Mucosa of descending colon (tissue), 3 donors: ENCODE measurements around the gene VPS41. TPM values are rescaled to one million over a fixed set of nuclear protein-coding genes. Genes with fewer than 3 reads are reported as not detected.

Source experiments
- ATAC-seq: fragments of 200-7000 bp; cut with Tn5 transposase; one replicate; pipeline ENCODE4 v1.9.1; 2020; ENCODE audit warnings: mild to moderate bottlenecking, moderate library complexity
- DNase-seq, 3 donors: peaks; one replicate each; pipeline ENCODE4 v3.0.0-alpha.2; 2020
- H3K36me3 ChIP-seq: fragments of 200-600 bp; one replicate; pipeline ENCODE4 v1.8.0; 2021; ENCODE audit warnings: low read depth, mild to moderate bottlenecking
- H3K4me1 ChIP-seq: fragments of 200-600 bp; one replicate; pipeline ENCODE4 v1.8.0; 2021; ENCODE audit warnings: low read depth, mild to moderate bottlenecking
- H3K4me3 ChIP-seq: fragments of 200-600 bp; one replicate; pipeline ENCODE4 v1.8.0; 2021; ENCODE audit warnings: mild to moderate bottlenecking
- H3K9me3 ChIP-seq: fragments of 200-600 bp; one replicate; pipeline ENCODE4 v1.8.0; 2021; ENCODE audit warnings: mild to moderate bottlenecking
- intact Hi-C, 2 donors: fragments of 100-400 bp; cut with DNase I in 1 of 2; cut with micrococcal nuclease in 1 of 2; formaldehyde crosslinking; loops; one replicate each; pipeline versions ENCODE4 v1.11.0 to v1.11.1; 2022; cut with DNase I, micrococcal nuclease
- total RNA-seq, 3 donors: library from RNA; stranded (reverse); fragmentation: NEBNext Ultra II Directional in 2 of 3; extraction: Animal tissue kit (Norgen Biotek cat#: 25700) in 2 of 3; gene quantifications; one replicate each; pipeline versions ENCODE4 v1.2.1 to v1.2.4, GENCODE V29; 2021 to 2023
- TF ChIP-seq, protein P1 (sequence below): fragments of 200-600 bp; IDR thresholded peaks from one replicate; pipeline ENCODE4 v1.8.0; 2022; ENCODE audit warnings: antibody characterized with exemption, mild to moderate bottlenecking
- donor health status: DM: no; HTN: no; CAD: no; lungs with moderate emphysema.
- donor health status: DM: no; HTN: no; CAD: no.
- donor health status: DM: no; HTN: yes; CAD: no.

The VPS41 gene
- total RNA-seq, 3 donors from 2014 or later: 57.7 to 63.5 (median 63.0) TPM

DNA sequence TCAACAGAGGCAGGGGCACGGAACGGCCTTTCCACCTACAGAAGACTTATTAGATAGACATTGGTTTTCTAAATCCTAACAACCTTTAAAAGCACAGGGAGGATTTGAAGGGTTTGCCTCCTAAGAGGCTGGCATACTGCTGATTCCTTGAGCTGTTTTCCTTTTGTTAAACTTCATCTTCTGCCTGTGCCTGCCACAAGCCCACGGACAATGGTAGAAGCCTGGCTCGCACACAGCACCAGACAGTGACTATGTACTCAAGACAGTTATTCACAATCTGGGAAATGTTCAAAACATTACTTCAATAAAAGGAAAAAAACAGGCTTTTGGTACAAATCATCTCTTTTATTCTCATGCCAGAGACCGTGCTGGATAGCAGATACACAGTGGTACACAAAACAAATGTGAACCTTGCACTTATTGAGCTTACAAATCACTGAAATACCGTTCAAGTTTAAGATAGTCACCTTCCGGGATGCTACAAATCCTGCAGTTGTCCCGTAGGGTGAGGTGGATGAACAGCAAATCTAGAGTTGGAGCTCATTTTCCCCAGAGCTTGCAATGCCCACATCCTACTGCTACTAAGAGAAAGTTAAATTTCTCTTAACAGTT lies 63.9 kb downstream of the VPS41 start:
- no peak overlapping the region for H3K4me3 ChIP-seq
- TF ChIP-seq, protein P1, sequence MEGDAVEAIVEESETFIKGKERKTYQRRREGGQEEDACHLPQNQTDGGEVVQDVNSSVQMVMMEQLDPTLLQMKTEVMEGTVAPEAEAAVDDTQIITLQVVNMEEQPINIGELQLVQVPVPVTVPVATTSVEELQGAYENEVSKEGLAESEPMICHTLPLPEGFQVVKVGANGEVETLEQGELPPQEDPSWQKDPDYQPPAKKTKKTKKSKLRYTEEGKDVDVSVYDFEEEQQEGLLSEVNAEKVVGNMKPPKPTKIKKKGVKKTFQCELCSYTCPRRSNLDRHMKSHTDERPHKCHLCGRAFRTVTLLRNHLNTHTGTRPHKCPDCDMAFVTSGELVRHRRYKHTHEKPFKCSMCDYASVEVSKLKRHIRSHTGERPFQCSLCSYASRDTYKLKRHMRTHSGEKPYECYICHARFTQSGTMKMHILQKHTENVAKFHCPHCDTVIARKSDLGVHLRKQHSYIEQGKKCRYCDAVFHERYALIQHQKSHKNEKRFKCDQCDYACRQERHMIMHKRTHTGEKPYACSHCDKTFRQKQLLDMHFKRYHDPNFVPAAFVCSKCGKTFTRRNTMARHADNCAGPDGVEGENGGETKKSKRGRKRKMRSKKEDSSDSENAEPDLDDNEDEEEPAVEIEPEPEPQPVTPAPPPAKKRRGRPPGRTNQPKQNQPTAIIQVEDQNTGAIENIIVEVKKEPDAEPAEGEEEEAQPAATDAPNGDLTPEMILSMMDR: no peak
- no peaks in the 10 kb centered on the region for H3K9me3 ChIP-seq
- H3K4me1 ChIP-seq: no peaks in the 10 kb centered on the region
- intact Hi-C loops: no loop called here
- ATAC-seq (no peak), DNase-seq (no peak)
- H3K36me3 ChIP-seq: no peaks in the 10 kb centered on the region

DNA sequence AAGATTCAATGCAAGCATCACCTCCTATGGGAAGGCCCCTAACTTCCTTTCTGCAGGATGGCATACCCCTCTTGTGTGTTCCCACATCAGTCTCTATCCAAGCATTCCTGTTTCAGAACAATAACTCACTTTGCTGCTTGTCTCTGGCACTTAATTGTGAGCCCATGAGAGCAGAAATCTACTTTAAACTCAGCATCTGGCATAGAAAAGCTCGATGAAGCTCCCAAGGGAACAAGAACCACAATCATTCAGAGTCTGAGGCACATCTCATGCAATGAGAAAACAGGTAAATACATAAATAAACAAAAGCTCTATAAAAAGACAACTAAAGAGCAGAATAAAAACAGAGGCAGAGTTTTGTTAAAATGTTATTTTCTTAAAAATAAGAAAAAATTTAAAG lies 66.2 kb downstream of the VPS41 start:
- TF ChIP-seq, protein P1: no peak
- H3K9me3 ChIP-seq: no peaks in the 10 kb centered on the region
- DNase-seq (no peak), ATAC-seq (no peak)
- intact Hi-C loops: no loop called here
- H3K36me3 ChIP-seq: no peaks in the 10 kb centered on the region
- no peaks in the 10 kb centered on the region for H3K4me1 ChIP-seq
- H3K4me3 ChIP-seq: no peak overlapping the region

DNA sequence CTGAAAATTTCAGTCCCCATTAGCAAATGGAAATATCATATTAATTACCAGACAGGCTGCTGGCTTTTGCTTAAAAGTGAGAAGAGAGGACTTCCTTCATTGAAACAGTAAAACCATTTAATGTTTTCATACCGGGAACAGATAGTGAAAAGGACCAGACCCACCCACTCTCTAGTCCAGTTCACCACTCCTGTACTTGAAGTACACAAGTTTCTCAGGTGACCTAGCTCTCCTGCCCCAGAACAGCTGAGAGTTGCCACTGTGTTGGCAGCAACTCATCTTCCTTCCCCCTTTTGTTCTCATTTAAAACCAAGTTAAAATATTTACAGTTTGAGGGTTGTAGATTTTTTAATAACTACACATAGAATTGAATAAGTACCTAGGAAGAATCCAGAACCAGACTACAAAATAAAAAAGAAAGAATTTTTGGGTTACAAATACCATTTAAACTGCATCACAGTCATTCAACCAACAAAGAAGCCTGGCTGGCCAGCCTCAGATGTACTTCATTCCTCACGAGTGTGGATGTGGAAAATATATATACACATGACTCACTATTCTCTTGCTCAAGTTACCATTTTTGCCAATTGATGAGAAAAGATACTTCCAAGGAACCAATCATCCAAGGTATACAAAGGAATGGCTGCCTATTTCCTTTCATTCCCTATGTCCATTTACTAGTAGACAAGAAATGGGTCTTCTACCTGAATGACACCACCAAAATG lies 68.1 kb downstream of the VPS41 start:
- H3K36me3 ChIP-seq: no peaks in the 10 kb centered on the region
- no peaks in the 10 kb centered on the region for H3K9me3 ChIP-seq
- H3K4me3 ChIP-seq: no peak overlapping the region
- ATAC-seq (no peak), DNase-seq (no peak)
- TF ChIP-seq, protein P1: no peak
- no peaks in the 10 kb centered on the region for H3K4me1 ChIP-seq
- intact Hi-C loops: no loop called here

DNA sequence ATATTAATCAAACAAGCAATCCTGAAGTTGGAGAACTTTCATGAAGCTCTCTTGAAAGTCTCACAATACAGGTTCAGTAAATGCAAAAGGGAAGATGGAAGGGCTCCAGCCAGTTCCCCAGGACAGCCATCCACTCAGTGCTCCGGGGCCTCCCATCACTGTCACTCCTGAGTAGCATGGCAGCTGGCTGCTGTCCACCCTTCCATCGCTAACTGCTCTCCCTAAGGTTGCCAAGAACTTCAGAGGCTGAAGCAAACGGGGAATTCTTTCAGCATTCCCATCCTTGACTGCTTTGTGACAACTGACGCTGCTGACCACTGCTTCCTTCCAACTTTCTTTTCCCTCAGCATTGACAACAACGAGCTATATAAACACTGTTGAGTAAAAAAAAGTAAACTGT lies 69.1 kb downstream of the VPS41 start:
- ATAC-seq (no peak), DNase-seq (no peak)
- TF ChIP-seq, protein P1: no peak
- no peaks in the 10 kb centered on the region for H3K4me1 ChIP-seq
- H3K36me3 ChIP-seq: no peaks in the 10 kb centered on the region
- intact Hi-C loops: no loop called here
- no peak overlapping the region for H3K4me3 ChIP-seq
- no peaks in the 10 kb centered on the region for H3K9me3 ChIP-seq

DNA sequence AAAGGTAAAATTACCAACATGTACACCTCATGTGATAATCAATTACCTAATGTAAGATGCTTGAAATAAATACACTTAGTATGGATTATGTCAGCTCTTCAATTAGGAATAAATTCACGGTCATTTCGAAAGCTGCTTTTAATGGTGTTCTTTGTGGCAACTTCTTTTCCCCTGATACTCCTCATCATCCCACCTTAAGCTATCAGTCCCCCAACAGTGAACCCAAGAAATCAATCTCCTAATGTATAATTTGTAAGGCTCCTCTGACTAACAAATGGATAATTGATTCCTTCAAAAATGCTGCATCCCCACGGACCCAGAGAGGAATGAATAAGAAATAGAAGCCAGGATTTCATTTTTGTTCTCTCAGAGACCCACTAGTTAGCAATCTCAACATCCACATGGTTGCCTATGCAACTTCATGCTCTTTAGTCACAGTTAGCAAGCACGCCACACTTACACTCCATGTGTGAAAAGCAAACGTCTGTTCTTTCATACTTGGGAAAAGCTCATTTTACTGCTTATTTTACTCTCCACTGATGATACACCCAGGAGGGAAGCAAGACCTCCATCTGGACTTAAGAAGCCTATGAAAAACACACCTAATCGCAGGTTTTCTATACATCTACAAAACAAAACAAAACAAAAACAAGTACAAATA lies 70.1 kb downstream of the VPS41 start:
- H3K4me1 ChIP-seq: no peaks in the 10 kb centered on the region
- intact Hi-C loops: no loop called here
- no peak for DNase-seq
- ATAC-seq: no peak
- H3K36me3 ChIP-seq: no peaks in the 10 kb centered on the region
- TF ChIP-seq, protein P1: no peak
- no peak overlapping the region for H3K4me3 ChIP-seq
- H3K9me3 ChIP-seq: no peaks in the 10 kb centered on the region
